ENCODE results near the gene KLHL15.
"Not testable (repeated sequence)": the region's sequence is repeated elsewhere in the genome, so short reads cannot be mapped to it uniquely, and the experiment has no call there.

KLHL15 gene

GRCh38 chrX:24027086-24027485 is at the start of gene KLHL15:
TSS of gene KLHL15 (minus strand) at chrX:24027186. CDS start at chrX:24006693, 20,493 bp downstream.
- no peak for DNase-seq

GRCh38 chrX:24069877-24070276 is 42.9 kb upstream of the KLHL15 start:
- no peak for DNase-seq

- no peak for DNase-seq
These were observed 36.5 kb upstream of the KLHL15 start for GRCh38 chrX:24063488-24063887.

- no peak for DNase-seq
These were observed 28.0 kb upstream of the KLHL15 start for GRCh38 chrX:24055043-24055356.

- peak; percentile 84 for DNase-seq
These were observed 27.4 kb upstream of the KLHL15 start, which contains the start of gene EIF2S3 for GRCh38 chrX:24054182-24055042. TSS of gene EIF2S3 (plus strand) at chrX:24054956. CDS start at chrX:24054969, 13 bp downstream.

GRCh38 chrX:24050522-24051318 is 23.7 kb upstream of the KLHL15 start:
- DNase-seq: not testable (repeated sequence)

GRCh38 chrX:24049643-24050042 is 22.7 kb upstream of the KLHL15 start:
- not testable (repeated sequence) for DNase-seq

GRCh38 chrX:24046060-24046459 is 19.1 kb upstream of the KLHL15 start:
- DNase-seq: not testable (repeated sequence)

- DNase-seq: no peak
These were observed 10.7 kb upstream of the KLHL15 start for GRCh38 chrX:24037729-24038128.

- no peak for DNase-seq
These were observed 7.5 kb upstream of the KLHL15 start for GRCh38 chrX:24034485-24034884.

GRCh38 chrX:24030597-24030996 is 3.6 kb upstream of the KLHL15 start:
- DNase-seq: no peak

- no peak for DNase-seq
These were observed 999 bp upstream of the KLHL15 start for GRCh38 chrX:24027985-24028384.

- no peak for DNase-seq
These were observed 554 bp downstream of the KLHL15 start for GRCh38 chrX:24026432-24026831.

GRCh38 chrX:24025741-24026403 is 1.1 kb downstream of the KLHL15 start:
- DNase-seq: peak; percentile 15

GRCh38 chrX:24024819-24025740 is 1.9 kb downstream of the KLHL15 start:
- DNase-seq: peak; percentile 78

- DNase-seq: peak; percentile 4
These were observed 2.9 kb downstream of the KLHL15 start for GRCh38 chrX:24023972-24024669.

GRCh38 chrX:24023544-24023943 is 3.4 kb downstream of the KLHL15 start:
- no peak for DNase-seq

GRCh38 chrX:24020306-24020876 is 6.6 kb downstream of the KLHL15 start:
- DNase-seq: no peak

GRCh38 chrX:24019448-24019847 is 7.5 kb downstream of the KLHL15 start:
- no peak for DNase-seq

GRCh38 chrX:24018809-24019208 is 8.2 kb downstream of the KLHL15 start:
- DNase-seq: no peak

GRCh38 chrX:24017674-24018073 is 9.3 kb downstream of the KLHL15 start:
- no peak for DNase-seq

Data from stimulated activated CD4-positive, alpha-beta T cell treated with anti-CD3 and anti-CD28 coated beads, Interleukin-4, amount 100 ng/mL, for 24 hours (primary cell).